ENCODE results near the gene LYPLAL1.

- TF ChIP-seq POLR2AphosphoS5 (IDR thresholded peaks at IDR 0.05; ENCODE audit: low read depth, low read length), result no peak
- TF ChIP-seq CTCF (IDR thresholded peaks at IDR 0.05), result no peak
Observed at GRCh38 chr1:219144658-219145315, 28.9 kb upstream of the LYPLAL1 start.
